BJ (cell line): Measurements from ENCODE around the gene MAGEB5. TPM values are rescaled to one million over a fixed set of nuclear protein-coding genes. Genes with fewer than 3 reads are reported as not detected.
"Not testable (repeated sequence)": the region's sequence is repeated elsewhere in the genome, so short reads cannot be mapped to it uniquely, and the experiment has no call there.

ENCODE experiments used
- CTCF ChIA-PET: fragments of 350-600 bp; formaldehyde crosslinking; extraction: SDS; loops from one replicate; lab custom pipeline; 2021; ENCODE audit warnings: antibody characterized with exemption, inconsistent platforms; lab: Yijun Ruan, JAX
- POLR2A ChIA-PET: fragments of 300-600 bp; sonication (Branson Sonifier 250); formaldehyde crosslinking; extraction: SDS; loops from one replicate; lab custom pipeline; 2021; ENCODE audit warnings: antibody characterized with exemption; lab: Charles Lee
- DNase-seq: peaks from one replicate; pipeline ENCODE4 v3.0.0-alpha.2; 2011; ENCODE audit warnings: low read depth
- H3K27me3 ChIP-seq: 2 replicates; pipeline ENCODE4 v1.6.0; 2011; ENCODE audit warnings: low read length; ENCODE audit not compliant: control insufficient read depth, insufficient read depth
- H3K36me3 ChIP-seq: 2 replicates; pipeline ENCODE4 v1.5.1; 2011; ENCODE audit warnings: low read length; ENCODE audit not compliant: control insufficient read depth, insufficient read depth
- H3K4me3 ChIP-seq: 2 replicates; pipeline ENCODE4 v1.5.1; 2011; ENCODE audit warnings: low read depth, mild to moderate bottlenecking, control low read depth, low read length
- CTCF ChIP-seq: IDR thresholded peaks from 2 replicates; pipeline ENCODE4 v1.5.1; 2011; ENCODE audit warnings: low read depth, mild to moderate bottlenecking, control low read depth, inconsistent platforms, low read length, moderate library complexity; ENCODE audit not compliant: insufficient read depth
- polyA minus RNA-seq: library from RNA; depleted of rRNA, polyadenylated mRNA; stranded (reverse); fragments of >200 nt; gene quantifications from 2 replicates; pipeline ENCODE4 v1.2.3, GENCODE V29; 2011; rRNA and poly(A)+ RNA removed
- polyA plus RNA-seq: library from polyadenylated mRNA; depleted of rRNA; stranded (reverse); fragments of >200 nt; gene quantifications from 2 replicates; pipeline ENCODE4 v1.2.3, GENCODE V29; 2011; rRNA removed

MAGEB5 gene
- not detected in 2 replicates for polyA plus RNA-seq
- polyA minus RNA-seq, result not detected in 2 replicates

GRCh38 chrX:26215869-26216268 is at the start of gene MAGEB5:
TSS of gene MAGEB5 (plus strand) at chrX:26216169. CDS start at chrX:26217302, 1,133 bp downstream.
- no peak within 1 kb of the TSS for H3K4me3 ChIP-seq
- TF ChIP-seq CTCF, result no peak
- no peaks in the 10 kb centered on the region for H3K27me3 ChIP-seq
- ChIA-PET CTCF (no interaction called here), POLR2A (no interaction called here)
- H3K36me3 ChIP-seq, result no peaks in the 10 kb centered on the region
- DNase-seq, result no peak

GRCh38 chrX:26192204-26192603 is 23.8 kb upstream of the MAGEB5 start, which contains the start of gene MAGEB6:
TSS of gene MAGEB6 (plus strand) at chrX:26192440. CDS start at chrX:26193847, 1,407 bp downstream.
- no peak within 1 kb of the TSS for H3K4me3 ChIP-seq
- no peak for DNase-seq
- no peak for TF ChIP-seq CTCF
- ChIA-PET POLR2A (no interaction called here), CTCF (no interaction called here)
- no peaks in the 10 kb centered on the region for H3K27me3 ChIP-seq
- no peaks in the 10 kb centered on the region for H3K36me3 ChIP-seq

- no peaks in the 10 kb centered on the region for H3K27me3 ChIP-seq
- ChIA-PET CTCF (no interaction called here), POLR2A (no interaction called here)
- no peak for TF ChIP-seq CTCF
- no peak overlapping the region for H3K4me3 ChIP-seq
- no peaks in the 10 kb centered on the region for H3K36me3 ChIP-seq
- DNase-seq, result no peak
Measured at GRCh38 chrX:26203561-26203960, 12.4 kb upstream of the MAGEB5 start.

GRCh38 chrX:26204717-26205116 is 11.3 kb upstream of the MAGEB5 start:
- CTCF ChIA-PET, result not testable (repeated sequence)

GRCh38 chrX:26208012-26208411 is 8.0 kb upstream of the MAGEB5 start:
- no peak for TF ChIP-seq CTCF
- POLR2A ChIA-PET, result no interaction called here
- Histone ChIP-seq H3K4me3 (no peak overlapping the region), H3K36me3 (no peaks in the 10 kb centered on the region), H3K27me3 (no peaks in the 10 kb centered on the region)
- DNase-seq, result no peak
- CTCF ChIA-PET, result no interaction called here

More at GRCh38 chrX:26204717-26205116, 11.3 kb upstream of the MAGEB5 start:
- H3K36me3 ChIP-seq, DNase-seq, POLR2A ChIA-PET, H3K27me3 ChIP-seq, H3K4me3 ChIP-seq: not testable (repeated sequence)

GRCh38 chrX:26219351-26219750 is 3.4 kb downstream of the MAGEB5 start:
- no peak for TF ChIP-seq CTCF
- ChIA-PET POLR2A (no interaction called here), CTCF (no interaction called here)
- no peak overlapping the region for H3K4me3 ChIP-seq
- no peaks in the 10 kb centered on the region for H3K27me3 ChIP-seq
- DNase-seq, result no peak
- no peaks in the 10 kb centered on the region for H3K36me3 ChIP-seq
